NCI-H2029 (cell line): ENCODE measurements around the gene INPP5B.
A peak's percentile ranks its signal among the peaks of the same experiment; 100 is the strongest.
"Not testable (repeated sequence)": the region's sequence is repeated elsewhere in the genome, so short reads cannot be mapped to it uniquely, and the experiment has no call there.

Experiments
- DNase-seq: peaks from one replicate; lab custom pipeline; 2025; lab: John Stamatoyannopoulos, UW

The INPP5B gene

GRCh38 chr1:37946703-37947360 lies at the start of gene INPP5B:
TSS of gene INPP5B (minus strand) at chr1:37947053. CDS start at chr1:37946308, 745 bp downstream.
- peak; percentile 88 for DNase-seq

DNA sequence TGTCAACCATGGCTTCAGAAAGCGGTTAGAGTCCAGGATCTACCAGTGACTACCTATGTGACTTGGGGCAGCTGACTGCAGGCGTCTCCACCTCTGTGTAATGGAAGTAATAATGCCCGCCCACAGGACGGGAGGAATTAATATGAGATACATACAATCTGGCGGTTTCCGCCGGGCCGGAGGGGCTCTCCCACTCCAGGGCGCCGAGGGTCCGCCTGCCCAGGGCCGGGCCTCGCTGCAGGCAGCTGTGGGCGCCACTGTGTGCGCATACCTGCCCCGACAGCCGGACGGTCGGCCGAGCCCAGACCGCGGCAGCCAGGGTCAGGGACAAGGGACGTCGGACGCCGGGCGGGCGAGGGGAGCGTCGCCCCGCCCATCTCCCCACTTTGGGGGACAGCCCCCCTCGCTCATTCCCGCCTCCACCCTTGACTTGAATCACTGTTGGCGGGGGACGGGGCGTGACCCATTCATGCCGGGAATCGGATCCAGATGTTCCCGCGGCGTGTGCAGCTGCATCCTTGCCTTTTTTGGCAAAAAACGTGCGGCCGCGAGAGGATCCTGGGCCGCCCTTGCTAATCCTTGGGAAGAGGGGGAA lies 49.0 kb upstream of the INPP5B start:
- DNase-seq, result peak; percentile 51

- no peak for DNase-seq
These were observed 48.2 kb upstream of the INPP5B start for GRCh38 chr1:37994886-37995566.

DNA sequence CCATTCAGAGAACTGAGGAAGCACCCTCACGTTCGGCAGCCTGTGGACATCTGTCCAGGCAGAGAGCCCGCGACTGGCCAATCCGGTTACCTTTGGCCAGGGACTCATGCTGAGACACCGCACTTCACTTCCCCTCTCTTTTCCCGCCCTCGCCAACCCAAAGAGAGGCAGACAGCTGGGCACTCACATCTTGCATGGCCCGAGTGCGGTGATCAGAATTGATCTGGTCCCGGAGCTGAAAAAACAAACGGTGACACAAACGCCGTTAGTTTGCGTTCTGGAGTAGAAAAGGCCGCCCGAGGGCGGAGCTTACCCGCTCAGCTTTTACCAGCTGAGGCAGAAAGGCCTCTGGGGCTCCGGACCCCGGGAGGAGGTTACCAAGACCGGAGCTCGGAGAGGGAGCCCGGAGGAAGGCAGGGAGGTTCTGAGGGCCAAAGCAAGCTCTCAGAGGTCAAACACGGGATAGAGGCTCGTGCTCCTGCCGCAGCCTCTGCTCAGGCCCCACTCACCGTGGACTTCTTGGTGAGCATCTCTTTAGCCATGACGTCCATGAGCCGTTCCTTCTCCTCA lies 42.6 kb upstream of the INPP5B start:
- DNase-seq, result peak; percentile 80

- DNase-seq, result no peak
These were observed 40.8 kb upstream of the INPP5B start for GRCh38 chr1:37987679-37988078.

DNA sequence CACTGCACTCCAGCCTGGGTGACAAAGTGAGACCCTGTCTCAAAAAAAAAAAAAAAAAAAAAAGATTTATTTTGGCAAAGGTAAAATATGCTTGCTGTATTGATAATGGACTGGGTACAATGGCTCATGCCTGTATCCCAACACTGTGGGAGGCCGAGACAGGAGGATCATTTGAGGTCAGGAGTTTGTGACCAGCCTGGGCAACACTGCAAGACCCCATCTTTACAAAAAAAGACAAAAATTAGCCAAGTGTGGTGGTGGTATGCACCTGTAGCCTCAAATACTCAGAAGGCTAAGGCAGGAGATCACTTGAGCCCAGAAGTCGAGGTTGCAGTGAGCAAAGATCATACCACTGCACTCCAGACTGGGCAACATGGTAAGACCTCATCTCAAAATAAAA lies 36.7 kb upstream of the INPP5B start:
- DNase-seq, result no peak

DNA sequence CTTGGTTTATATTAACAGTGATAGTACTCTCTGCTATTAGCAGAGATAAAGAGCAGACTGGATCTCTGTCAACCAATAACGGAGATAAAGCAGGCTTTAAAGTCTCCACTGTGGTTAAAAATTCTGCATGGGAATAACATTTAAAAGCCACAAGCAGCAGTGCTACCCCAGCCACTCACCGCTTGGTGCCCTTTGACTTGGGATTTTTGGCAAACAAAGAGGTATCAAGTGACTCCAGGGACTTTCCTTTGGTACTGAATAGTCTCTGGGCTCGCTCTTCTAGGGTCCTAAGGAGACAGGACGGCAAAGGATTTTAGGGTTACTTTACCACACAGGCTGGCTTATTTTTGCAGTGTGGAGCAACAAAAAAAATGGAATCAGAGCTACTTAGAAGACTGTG lies 31.7 kb upstream of the INPP5B start:
- no peak for DNase-seq

GRCh38 chr1:37975083-37975482 lies 28.2 kb upstream of the INPP5B start:
- DNase-seq, result peak; percentile 87

DNA sequence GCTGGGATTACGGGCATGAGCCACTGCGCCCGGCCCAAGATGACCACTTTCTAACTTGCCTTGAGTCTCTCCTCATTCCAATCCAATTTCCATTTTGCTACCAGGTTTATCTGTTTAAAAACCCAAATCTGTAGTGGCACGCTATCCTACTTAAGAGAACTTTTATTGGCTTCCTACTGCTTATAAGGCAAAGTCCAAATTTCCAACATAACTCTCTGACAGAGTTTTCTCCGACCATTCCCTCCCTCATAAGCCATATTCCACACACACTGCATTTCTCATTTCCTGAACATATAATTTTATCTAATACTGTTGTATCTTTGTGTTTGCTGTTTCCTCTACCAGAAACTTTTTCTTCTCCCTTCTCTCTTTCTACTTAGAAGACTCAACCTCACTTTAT lies 27.7 kb upstream of the INPP5B start:
- no peak for DNase-seq

DNA sequence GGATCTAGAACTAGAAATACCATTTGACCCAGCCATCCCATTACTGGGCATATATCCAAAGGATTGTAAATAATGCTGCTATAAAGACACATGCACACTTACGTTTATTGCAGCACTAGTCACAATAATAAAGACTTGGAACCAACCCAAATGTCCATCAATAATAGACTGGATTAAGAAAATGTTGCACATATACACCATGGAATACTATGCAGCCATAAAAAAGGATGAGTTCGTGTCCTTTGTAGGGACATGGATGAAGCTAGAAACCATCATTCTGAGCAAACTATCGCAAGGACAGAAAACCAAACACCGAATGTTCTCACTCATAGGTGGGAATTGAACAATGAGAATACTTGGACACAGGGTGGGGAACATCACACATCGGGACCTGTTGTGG lies 26.8 kb upstream of the INPP5B start:
- DNase-seq, result not testable (repeated sequence)

DNA sequence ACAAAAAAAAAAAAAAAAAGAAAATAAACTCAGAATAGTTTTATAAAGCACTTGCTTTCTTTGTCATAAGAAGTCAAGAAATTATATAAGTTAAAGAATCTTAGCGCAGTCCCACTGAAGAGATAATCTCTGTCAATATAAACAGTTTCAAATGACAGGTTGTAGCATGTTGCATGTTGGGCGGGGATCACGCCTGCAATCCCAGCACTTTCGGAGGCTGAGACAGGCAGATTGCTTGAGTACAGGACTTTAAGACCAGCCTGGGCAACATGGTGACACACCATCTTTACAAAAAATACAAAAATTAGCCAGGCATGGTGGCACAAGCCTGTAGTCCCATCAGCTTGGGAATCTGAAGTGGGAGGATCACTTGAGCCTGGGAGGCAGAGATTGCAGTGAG lies 18.4 kb upstream of the INPP5B start:
- no peak for DNase-seq

DNA sequence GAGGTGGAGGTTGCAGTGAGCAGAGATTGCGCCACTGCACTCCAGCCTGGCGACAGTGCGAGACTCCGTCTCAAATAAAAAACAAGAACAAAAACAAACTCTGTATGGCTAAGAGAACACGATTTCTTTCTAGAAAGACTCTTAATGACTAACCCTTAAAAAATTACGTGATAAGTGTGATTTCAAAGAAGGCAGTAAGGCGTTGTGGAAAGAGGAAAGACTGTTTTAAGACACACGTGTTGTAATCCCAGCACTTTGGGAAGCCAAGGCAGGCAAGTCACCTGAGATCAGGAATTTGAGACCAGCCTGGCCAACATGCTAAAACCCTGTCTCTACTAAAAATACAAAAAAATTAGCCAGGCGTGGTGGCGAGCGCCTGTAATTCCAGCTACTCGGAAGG lies 17.3 kb upstream of the INPP5B start:
- DNase-seq, result not testable (repeated sequence)

DNA sequence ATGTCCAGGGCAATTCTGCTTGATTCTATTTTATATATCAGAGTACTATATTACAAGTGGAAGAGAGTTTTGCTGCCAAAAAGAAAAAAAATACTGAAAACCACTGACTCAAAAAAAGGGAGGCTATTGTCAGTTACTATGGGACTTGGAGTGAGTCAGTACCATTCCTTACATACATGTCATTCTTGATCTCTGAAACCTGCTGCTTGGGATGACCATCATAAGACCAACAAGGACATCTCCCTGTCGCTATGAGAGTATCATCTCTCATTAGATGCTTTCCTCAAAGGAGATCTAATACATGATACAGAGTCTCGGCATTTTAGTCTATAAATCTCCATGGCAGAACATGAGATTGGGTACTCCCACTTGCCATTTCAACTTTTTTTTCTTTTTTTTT lies 11.8 kb upstream of the INPP5B start:
- no peak for DNase-seq

DNA sequence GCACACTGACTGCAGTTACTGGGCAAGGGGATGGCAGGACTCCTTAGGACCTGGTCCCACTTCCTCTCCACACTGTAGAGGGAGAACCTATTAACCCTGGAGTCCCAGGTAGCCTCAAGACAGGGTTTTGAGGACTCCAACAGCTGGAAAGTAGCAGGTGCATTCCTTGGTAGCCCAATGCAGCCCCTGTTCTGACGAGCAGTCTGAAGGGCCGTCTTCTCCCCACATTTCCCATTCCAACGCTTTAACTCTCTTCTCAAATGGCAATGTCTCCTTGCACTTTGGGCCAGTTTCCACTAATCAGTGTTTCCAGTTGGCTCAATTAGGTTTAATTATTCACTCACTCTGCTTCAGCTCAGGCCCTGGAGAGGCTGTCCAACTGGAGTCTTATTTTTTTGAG lies 8.8 kb upstream of the INPP5B start:
- DNase-seq, result no peak

DNA sequence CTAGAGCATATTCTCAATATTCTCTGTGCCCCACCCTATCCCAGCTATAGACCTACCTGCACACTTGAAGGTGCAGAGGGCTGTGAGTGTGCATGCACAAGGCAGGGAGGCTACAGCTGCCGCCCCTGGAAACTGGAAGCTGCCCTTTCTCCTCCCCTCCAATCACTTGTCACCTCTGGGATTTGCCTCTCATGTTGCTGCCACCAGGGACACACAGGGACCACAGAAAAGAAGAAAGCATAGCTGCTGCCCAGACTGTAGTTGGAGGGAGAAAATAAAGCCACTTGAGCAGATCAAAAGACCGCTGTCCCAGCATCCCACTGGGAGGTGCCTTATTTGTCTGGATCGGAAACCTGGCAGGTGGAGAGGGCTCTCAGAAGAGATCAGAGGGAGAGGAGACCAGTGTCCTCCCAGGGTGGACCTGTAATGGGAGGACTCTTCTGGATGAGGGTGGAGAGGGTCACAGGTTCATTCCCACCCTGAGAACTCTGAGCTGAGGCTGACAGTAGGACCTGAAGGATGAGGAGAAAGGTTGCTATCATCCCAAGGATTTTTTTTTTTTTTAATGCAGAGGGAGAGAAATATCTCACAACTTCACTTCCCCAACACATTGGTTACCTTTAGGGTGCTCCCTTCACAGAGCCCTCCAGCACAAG lies 7.6 kb upstream of the INPP5B start:
- DNase-seq, result no peak

GRCh38 chr1:37952738-37953137 lies 5.9 kb upstream of the INPP5B start:
- DNase-seq, result no peak

DNA sequence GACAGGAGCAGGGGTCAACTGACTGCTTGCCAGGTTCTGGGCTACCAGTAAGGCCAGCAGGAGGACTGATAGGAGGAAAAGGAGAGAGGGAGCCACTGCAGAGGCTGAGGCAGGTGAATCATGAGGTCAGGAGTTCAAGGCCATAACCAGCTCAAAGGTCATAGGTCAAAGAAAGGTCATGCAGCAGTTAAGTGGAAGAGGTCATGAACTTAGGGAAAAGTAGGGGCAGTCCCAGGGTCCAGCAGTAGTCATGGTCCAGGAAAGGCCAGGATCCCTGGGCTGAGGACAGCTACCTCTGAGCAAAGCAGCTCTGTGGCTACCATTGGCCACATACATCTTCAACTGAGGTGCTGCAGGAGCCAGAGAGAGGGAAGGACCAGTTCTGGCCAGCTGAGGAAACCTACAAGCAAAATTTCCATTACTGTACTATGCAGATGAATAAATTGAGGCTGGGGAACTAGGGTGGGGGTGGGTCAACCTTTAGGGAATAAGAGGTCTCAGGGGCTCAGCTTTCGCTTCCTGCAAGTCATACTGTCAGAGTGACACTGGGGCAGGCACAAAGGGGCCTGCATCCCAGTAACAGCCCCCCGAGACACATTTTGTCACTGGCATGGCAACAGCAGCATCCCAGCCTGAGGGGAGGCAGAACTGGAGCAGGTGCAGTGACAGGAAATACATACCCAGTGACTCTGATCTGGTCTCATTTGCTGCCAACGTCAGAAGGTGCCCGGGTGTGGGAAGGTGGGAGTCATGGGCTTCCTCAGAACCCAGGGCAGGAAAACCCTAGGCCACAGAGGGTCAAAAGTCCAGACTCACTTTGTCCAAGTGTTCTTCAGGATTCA lies 5.2 kb upstream of the INPP5B start:
- no peak for DNase-seq

DNA sequence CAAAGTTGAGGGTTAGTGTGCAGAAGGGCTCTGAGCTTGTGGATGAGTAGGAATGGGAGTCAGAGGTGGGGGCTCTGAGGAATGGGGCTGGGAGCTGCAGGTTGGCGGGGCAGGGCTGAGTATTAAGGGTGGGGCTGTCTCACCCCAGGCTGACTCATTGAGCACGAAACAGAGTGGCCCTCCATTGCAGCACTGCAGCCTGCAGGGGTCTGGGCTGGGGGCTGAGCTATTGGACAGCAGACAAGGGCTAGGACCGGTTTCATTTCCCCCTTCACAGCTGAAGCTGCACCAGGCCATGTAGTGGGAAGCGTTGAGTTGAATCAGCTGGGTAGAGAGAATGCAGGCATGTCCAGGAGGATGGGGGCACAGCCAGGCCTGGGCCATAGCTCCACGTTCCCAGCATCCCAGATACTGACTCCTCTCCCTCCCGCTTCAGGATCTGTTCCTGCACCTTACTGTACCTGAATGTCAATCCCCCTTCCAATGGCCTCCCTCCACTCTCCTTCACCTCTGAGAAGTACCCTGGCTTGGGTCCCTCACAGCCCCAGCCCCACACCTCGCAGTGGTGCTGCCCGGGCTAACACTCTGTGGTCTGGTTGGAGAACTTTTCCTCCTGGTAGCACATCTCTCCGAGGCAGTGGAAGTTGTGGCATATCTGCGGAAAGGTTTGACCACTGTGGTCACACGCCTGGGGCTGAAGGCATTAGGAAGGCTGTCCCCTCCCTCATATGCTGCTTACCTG lies 4.4 kb upstream of the INPP5B start:
- DNase-seq, result no peak

DNA sequence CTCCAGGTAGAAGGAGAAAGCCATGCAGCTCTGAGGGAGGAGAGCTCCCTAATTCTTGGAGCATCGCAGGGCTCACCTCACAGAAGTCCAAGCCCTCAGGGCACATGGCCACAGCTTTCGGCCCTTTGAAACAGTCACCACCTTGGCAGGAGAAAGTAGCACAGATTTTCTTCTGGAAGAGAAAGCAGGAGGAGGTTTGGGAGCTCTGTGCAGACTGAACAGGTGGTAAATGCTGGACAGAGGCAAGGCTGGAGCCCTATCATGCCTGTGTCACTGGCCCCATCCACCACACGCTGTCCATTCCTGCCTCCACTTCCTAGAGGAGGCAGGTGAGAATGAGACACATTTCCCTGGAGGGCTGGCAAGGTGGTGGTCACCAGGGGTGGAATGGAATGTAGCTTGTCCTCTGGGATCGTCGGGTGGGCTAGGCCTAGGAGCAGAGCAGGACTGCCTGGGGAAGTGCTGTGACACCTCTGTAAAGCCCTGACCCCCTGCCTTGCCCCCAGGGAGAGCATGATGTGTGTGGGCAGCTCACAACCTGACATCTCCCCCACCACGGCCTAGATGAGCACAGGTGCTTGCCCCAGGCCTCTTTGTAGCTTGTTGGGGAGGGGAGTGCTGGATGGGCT lies 2.8 kb upstream of the INPP5B start:
- no peak for DNase-seq

DNA sequence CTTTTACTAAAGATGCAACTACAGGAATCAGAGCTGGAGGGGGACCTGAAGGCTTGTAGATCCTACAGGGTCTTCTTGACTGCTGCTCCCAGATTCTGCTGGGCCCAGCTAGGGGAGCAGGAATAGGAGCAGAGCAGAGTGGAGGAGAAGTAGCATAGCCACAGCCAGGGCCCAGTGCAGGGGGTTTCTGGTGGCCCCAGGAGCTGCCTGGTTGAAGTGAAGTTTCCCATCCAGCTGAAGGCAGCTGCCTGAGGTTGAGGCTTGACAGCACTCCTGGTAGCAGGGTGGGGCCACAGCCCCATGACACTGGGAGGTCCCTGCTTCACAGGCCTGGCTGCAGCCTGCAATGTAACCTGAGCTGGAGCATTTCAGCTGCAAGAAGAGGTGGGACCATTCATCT lies 2.0 kb upstream of the INPP5B start:
- no peak for DNase-seq

- no peak for DNase-seq
These were observed 1.3 kb upstream of the INPP5B start for GRCh38 chr1:37948166-37948565.
